GM18951 (cell line): Measurements from ENCODE around the gene SH3PXD2B.
"Not testable (repeated sequence)": the region's sequence is repeated elsewhere in the genome, so short reads cannot be mapped to it uniquely, and the experiment has no call there.

Experiments used
- POLR2A ChIP-seq: IDR thresholded peaks from 4 replicates; pipeline ENCODE4 v1.6.1; 2011; ENCODE audit warnings: mild to moderate bottlenecking; ENCODE audit not compliant: insufficient read length, insufficient read depth; ENCODE audit errors: extremely low read depth
- in situ Hi-C: fragments of 300-500 bp; cut with MboI; formaldehyde crosslinking; loops from one replicate; pipeline ENCODE4 v1.12.0; 2022; ENCODE audit warnings: low sequenced_read_pairs, mixed read lengths, inconsistent platforms; ENCODE audit not compliant: unreplicated experiment

The SH3PXD2B gene

DNA sequence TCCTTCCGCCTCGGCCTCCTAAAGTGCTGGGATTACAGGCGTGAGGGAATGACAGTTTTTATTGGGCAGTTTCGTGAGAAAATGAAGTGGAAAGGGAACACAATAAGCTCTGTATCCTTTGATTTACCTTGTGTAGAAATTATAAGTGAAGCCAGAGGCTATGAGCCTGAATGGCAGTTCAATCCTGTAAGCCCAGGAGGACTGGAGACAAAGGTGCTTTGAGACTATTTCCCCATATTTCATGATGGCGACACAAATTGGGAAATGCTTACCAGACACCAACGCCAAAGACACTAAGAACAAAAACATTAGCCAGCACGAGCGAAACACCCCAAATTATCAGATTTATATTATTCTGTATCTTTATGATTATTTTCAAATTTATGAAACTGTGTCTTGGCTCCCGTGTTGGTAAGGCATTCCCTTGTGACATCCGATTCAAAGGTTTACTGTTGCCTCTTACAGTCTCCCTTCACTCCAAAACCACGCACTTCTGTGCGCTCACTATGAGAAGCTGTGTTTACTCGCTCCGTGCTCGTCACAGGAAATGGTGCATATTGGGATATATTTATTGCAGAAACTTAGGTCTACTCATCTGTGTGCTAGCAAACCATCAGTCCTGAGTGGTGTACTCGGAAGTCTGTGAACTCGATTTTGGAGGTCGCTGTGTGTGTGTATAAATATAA, 73.9 kb downstream of the SH3PXD2B start:
- in situ Hi-C loops, result no loop called here
- TF ChIP-seq POLR2A, result no peak

DNA sequence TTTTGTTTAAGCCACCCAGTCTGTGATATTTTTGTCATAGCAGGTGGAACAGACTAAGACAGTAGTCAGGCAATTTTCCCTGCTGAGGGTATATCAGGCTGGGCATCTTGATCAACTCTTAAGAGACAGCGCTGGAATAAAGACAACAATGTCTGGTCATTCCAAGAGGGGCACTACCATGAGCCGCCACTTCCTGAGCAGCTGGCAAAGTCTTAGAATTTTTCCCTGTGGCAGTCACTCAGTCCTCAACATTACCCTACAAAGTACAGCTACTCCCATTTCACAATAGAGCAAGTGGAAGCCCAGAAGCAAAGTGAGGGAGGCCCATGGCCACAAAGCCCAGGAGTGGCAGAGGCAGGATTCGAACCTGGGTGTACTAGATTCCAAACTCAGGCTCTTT, 74.8 kb downstream of the SH3PXD2B start:
- in situ Hi-C loops, result no loop called here
- TF ChIP-seq POLR2A, result no peak

DNA sequence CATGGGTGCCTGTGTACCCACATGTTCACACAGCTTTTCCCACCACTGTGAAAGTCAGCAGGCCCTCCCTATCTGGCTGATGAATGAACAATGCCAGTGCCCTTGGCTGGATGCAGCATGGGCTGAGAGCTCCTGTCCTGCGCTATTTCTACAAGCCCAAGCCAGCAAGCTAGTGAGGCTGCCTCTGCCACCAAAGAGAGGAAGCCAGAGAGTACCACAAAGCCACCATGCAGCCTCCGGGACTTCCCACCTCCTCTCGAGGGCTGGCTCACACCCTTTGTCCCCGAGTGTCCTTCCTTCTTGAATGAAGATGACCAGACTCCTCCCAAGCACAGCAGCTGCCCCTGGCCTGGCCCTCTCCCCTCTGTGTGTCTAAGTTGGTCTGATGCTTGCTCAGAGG, 76.5 kb downstream of the SH3PXD2B start:
- no peak for TF ChIP-seq POLR2A
- in situ Hi-C loops, result no loop called here

DNA sequence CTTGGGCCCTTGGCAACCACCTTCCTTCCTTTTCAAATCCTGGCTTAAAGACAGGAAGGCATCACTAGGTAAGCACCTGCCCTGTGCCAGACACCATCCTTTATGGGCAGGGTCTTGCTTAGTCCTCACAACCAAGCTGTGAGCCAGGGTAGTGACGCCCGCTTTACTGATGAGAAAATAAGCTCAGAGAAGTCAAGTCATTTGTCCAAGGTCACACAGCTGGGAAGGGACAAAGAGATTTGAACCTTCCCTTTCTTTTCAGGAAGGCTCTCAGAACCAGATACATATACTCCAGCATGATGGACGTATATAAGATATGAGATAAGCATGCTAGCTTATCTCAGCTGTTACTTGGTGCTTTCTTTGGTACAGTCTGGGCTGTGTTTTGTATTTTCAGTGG, 76.9 kb downstream of the SH3PXD2B start:
- in situ Hi-C loops, result no loop called here
- no peak for TF ChIP-seq POLR2A

DNA sequence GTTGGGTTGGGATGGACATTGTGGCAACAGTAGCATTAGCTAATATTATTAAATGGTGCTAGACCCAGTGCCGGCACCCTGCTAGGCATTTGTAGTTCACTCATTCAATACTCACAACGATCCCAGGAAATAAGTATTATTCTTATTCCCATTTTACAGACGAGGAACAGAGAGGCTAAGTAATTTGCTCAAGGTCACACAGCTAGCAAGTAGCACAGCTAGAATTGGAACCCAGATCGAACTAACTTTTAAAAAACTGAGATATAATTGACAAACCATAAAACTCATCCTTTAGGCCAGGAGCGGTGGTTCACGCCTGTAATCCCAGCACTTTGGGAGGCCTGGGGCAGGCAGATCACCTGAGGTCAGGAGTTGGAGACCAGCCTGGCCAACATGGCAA, 79.5 kb downstream of the SH3PXD2B start:
- no peak for TF ChIP-seq POLR2A
- in situ Hi-C loops, result no loop called here

DNA sequence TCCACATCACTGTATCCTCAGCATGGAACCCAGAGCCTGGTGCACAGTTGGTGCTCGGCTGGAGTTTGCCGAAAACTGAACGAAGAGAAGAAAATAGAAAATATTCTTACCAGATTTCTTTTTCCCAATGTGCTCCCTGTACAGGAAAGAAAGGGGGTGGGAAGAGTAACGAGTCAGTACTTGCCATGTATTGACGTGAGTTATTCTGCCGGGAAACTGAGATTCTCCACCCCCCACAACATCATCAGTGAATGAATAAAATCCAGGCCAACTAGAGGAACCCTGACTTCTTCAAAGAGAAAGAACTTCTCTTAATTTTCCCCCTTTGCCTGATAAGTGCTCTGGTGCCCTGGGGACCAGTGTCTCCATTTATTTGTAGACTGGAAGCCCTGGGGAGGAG, 80.6 kb downstream of the SH3PXD2B start:
- TF ChIP-seq POLR2A, result no peak
- in situ Hi-C loops, result no loop called here

DNA sequence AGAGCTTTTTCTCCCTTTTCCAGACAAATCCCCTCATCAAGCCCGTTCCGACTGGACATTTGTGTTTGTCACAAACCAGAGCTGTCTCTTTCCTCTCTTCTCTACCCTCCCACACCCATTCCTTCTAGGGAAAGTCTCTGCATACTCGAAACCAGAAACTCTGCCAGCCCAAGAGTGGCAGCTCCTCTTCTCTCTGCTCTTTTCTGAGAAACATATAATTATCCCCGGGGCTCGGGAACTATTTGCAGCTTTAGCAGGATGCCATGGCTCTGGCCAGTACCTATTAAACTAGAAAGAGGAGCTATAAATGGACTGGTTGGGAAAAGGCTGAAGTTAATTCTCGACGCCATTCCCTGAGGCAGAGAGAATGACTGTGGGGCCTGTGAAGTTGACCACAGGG, 82.6 kb downstream of the SH3PXD2B start:
- TF ChIP-seq POLR2A, result no peak
- in situ Hi-C loops, result no loop called here

DNA sequence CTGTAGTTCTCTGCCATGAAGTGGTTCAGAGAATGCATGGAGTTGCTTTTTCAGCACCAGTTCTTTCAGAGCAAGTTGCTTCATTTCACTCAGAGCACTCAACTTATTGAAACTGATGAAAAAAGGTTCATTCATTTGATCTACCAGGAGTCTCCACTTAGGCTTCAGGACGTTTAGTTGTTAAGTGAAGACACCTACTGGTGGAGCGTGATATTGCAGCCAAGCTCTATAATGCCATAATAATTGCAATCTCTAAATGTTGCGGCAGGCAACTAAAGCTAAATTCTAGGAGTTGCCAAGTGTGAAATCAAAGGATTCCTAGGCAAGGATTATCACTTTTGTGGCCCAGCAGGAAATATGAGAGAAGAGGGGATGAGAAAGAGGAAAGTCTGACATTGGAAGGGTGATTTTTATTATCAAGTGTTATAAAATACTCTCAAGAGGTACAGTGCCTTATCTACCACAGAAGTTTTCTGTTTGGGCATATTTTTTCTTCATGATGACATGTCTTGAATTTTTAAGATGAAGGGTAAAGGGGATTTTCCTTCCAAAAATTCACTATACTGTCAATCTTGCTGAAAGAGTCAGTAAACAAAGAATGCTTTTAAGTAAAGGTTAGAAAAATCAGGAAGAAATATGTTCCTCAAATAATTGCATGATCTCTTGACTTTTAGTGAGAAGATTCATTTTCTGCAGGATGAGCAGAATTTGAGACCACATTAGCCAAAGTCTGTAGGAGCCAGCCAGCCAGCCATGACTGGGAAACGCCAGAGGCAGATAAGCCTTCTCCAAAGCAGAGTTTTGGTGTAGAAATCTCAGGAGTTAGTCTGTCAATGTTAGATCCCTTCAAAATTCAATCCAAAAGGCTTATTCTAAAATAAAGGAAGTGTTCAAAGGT, 83.4 kb downstream of the SH3PXD2B start:
- in situ Hi-C loops, result no loop called here
- TF ChIP-seq POLR2A, result no peak

DNA sequence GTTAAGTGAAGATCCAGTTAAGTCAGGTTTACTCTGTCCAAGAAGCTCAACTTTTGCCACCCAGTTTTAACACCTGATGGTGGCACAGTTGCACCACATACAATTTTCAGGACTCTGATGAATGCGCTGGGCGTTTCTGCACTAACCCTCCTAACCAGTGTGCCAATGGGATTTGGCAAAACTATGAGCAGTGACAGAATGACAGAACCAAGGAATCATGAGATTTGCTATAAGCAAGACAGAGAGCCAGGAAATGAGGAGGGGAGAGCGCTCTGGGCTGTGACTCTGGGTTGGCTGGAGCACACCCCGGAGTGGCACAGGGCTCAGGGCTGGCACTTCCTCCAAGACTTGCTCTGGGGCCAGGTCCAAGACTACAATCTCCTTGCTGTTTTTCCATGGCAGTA, 84.1 kb downstream of the SH3PXD2B start:
- no peak for TF ChIP-seq POLR2A
- in situ Hi-C loops, result no loop called here

DNA sequence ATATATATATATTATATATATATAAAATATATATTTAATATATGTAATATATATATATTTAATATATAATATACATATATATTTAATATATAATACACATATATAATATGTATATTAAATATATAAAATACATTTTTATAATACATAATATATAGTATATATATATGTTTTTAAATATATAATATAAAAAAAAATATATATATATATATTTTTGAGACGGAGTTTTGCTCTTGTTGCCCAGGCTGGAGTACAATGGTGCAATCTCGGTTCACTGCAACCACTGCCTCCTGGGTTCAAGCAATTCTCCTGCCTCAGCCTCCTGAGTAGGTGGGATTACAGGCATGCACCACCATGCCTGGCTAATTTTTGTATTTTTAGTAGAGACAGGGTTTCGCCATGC, 85.6 kb downstream of the SH3PXD2B start:
- in situ Hi-C loops, result not testable (repeated sequence)

DNA sequence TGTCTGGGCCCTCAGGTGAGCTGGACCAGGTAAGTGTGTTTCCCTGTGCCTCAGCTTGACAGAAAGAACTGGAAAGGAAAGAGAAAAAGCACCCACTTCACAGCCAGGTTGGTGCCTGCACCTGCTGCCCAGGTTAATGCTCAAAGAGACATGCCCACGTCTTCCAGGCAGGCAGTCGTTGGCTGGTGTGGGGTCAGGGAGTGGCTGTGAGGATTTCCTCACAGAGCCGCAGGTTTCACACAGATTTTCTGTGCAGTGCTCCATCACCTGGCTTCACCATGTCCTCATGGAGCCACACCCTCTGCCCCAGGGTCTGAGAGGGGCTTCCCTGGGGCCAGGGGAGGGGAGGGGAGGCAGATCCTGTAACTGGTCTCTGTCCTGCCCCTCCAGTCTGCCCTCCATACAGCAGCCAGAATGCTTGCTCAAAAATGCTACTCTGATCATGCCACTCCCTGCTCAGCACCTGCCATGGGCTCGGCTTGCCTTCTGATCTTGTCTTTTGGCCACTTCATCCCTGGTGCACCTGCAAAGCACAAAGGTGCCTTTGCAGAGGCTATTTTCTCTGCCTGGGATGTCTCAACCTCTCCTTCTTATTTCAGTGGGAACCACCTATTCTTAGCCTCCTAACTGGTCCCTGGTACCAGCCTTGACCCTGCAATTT, 88.2 kb downstream of the SH3PXD2B start:
- no peak for TF ChIP-seq POLR2A
- in situ Hi-C loops, result no loop called here

DNA sequence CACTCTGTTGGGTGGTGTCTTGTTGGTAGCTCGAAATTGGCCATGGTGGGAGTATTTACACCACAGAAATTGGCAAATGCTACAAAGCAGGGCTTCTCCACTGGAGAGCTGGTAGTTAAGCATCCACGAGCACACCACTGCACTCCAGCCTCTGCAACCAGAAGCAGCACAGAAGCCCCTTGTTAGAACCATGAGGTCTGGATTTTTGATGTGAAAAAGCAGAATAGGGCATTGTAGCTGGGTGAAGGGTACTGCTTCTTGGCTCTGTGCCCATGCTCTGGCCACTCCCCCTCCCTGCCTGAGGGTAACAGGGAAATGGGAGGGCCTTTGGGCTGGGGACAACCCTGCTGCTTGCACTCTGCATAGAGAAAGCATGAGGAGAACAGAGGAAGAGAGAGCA, 89.6 kb downstream of the SH3PXD2B start:
- in situ Hi-C loops, result no loop called here
- TF ChIP-seq POLR2A, result no peak

DNA sequence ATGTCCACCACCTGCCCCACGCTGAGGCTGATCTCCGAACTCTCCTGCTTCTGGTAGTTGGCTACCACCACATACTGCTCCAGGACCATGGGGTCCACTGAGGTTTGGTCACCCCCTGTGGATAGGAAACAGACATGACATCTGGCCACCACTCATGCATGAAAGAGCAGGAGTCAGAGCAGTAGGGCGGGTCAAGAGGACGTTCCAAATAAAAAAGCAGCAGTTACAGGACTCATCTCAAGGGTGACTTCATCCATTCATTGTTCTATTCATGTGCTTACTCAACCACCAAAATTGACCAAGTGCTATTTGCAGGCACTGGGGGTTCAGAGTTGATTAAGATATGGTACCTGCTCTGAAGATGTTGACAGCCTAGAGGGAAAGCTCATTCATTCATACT, 91.6 kb downstream of the SH3PXD2B start:
- no peak for TF ChIP-seq POLR2A
- in situ Hi-C loops, result no loop called here
